Stomach smooth muscle (tissue), 2 donors: ENCODE data around the gene TMEM178B.

Experiments used
- H3K27ac ChIP-seq: one replicate; pipeline ENCODE4 v1.7.0; 2013; ENCODE audit warnings: mild to moderate bottlenecking, low read length, inconsistent platforms
- H3K27me3 ChIP-seq, 2 donors: one replicate each; pipeline ENCODE4 v1.7.0; 2013; ENCODE audit warnings: low read length in 2 of 2; ENCODE audit not compliant: insufficient read depth in 2 of 2, control insufficient read depth in 1 of 2
- H3K36me3 ChIP-seq, 2 donors: one replicate each; pipeline ENCODE4 v1.7.0; 2013; ENCODE audit warnings: low read length in 2 of 2; ENCODE audit not compliant: control insufficient read depth in 2 of 2, insufficient read depth in 2 of 2
- H3K4me1 ChIP-seq: one replicate; pipeline ENCODE4 v1.7.0; 2013; ENCODE audit warnings: low read length; ENCODE audit not compliant: control insufficient read depth, insufficient read depth
- H3K4me3 ChIP-seq, 2 donors: one replicate each; pipeline ENCODE4 v1.7.0; 2013; ENCODE audit warnings: low read length in 2 of 2
- H3K9ac ChIP-seq, 2 donors: one replicate each; pipeline ENCODE4 v1.7.0; 2013; ENCODE audit warnings: low read length in 2 of 2, mild to moderate bottlenecking in 1 of 2
- H3K9me3 ChIP-seq, 2 donors: one replicate each; pipeline ENCODE4 v1.7.0; 2013; ENCODE audit warnings: low read length in 2 of 2; ENCODE audit not compliant: control insufficient read depth in 2 of 2
- donor health status: healthy.
- donor health status: Pancreatic carcinoma.

Gene TMEM178B

GRCh38 chr7:141486959-141487358 lies 413.1 kb downstream of the TMEM178B start:
- no peaks in the 10 kb centered on the region for H3K4me1 ChIP-seq
- peaks cover 0 to 4% of the 10 kb centered on the region in 2 donors for H3K27me3 ChIP-seq
- no peak overlapping the region for H3K9ac ChIP-seq
- H3K4me3 ChIP-seq: no peak overlapping the region
- no peaks in the 10 kb centered on the region for H3K9me3 ChIP-seq
- H3K27ac ChIP-seq: no peak overlapping the region
- no peaks in the 10 kb centered on the region for H3K36me3 ChIP-seq

DNA sequence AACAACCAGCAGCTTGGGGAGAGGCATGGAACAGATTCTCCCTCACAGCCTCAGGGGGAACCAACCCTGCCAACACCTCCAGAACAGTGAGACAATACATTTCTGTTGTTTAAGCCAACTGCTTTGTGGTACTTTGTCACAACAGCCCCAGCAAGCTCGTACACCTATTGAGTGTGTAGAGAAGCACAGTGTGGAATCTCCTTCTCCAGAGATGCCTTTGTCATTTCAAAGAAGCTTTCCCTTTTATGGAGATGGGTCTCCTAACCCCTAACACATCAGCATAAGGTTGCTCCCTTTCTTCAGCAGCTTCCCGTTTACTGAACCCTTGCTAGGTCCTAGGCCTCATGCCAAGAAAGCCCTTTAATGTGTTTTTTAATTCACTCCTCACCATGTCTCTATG lies 416.6 kb downstream of the TMEM178B start:
- Histone ChIP-seq H3K4me3 (no peak overlapping the region), H3K9me3 (no peaks in the 10 kb centered on the region), H3K36me3 (no peaks in the 10 kb centered on the region), H3K27me3 (peaks cover 0 to 2% of the 10 kb centered on the region in 2 donors), H3K4me1 (no peaks in the 10 kb centered on the region), H3K27ac (no peak overlapping the region), H3K9ac (no peak overlapping the region)

DNA sequence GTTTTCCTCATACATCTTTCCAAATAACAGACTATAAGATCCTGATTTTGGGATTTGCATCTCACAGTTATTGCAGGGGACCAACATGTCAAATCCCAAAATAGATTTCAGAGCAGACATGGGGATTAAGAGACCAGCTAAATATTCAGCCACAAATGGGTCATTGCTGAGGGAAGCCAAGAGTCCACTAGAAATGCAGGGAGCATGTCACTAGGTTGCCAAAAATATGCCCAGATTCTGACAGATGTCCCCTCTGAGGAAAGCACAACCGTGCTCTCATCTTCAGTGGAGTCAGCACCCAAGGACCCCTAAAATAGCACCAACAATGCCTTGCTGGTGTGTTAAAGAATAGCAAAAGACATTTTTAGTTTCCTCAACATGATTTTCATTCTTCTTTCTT lies 421.2 kb downstream of the TMEM178B start:
- Histone ChIP-seq H3K36me3 (no peaks in the 10 kb centered on the region), H3K9me3 (no peaks in the 10 kb centered on the region), H3K27ac (no peak overlapping the region), H3K27me3 (no peaks in the 10 kb centered on the region), H3K4me1 (no peaks in the 10 kb centered on the region), H3K9ac (no peak overlapping the region), H3K4me3 (no peak overlapping the region)

DNA sequence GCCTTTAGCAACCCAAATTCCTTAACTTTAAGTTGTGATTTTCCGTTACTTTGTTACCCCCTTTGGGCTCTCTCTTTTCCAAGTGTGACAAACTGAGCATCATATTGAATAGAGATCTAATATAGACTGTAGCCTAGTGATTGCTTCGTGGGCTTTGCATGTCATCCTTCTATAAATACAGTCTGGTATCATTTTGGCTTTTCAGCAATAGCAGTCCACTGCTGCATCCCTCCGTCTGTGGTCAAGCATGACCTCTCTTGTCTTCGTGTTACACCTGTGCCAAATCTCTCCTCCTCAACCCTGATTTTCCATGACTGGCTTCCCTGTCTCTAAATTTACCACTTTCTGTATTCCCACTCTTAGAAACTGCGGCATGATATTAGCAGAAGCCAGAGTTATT lies 423.5 kb downstream of the TMEM178B start:
- H3K27me3 ChIP-seq: peaks cover 0 to 2% of the 10 kb centered on the region in 2 donors
- H3K4me3 ChIP-seq: no peak overlapping the region
- no peaks in the 10 kb centered on the region for H3K4me1 ChIP-seq
- H3K36me3 ChIP-seq: no peaks in the 10 kb centered on the region
- no peaks in the 10 kb centered on the region for H3K9me3 ChIP-seq
- H3K9ac ChIP-seq: no peak overlapping the region
- H3K27ac ChIP-seq: no peak overlapping the region

DNA sequence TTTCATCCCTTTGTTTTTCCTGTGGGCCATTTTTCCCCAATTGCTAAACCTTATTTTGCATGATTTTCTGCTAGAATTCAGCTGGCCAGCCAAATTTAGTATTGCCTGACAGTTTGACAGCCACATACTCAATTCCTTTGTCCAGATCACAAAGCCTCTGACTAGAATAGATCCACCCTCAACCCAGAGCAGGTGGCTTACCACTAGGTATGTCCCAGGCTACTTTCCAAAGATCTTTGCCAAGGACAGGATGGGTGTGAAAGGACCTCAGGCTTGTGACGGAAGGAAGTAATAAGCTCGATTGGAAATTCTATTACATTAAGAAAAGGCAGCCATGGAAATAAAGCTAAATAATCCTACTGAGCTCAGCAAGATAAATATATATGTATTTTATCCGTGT lies 426.7 kb downstream of the TMEM178B start:
- Histone ChIP-seq H3K4me3 (no peak overlapping the region), H3K27me3 (peaks cover 0 to 2% of the 10 kb centered on the region in 2 donors), H3K27ac (no peak overlapping the region), H3K4me1 (no peaks in the 10 kb centered on the region), H3K36me3 (no peaks in the 10 kb centered on the region), H3K9me3 (no peaks in the 10 kb centered on the region), H3K9ac (no peak overlapping the region)

- H3K4me1 ChIP-seq: no peaks in the 10 kb centered on the region
- H3K27me3 ChIP-seq: peaks cover 0 to 2% of the 10 kb centered on the region in 2 donors
- no peaks in the 10 kb centered on the region for H3K9me3 ChIP-seq
- H3K36me3 ChIP-seq: no peaks in the 10 kb centered on the region
- no peak overlapping the region for H3K4me3 ChIP-seq
- no peak overlapping the region for H3K27ac ChIP-seq
- no peak overlapping the region for H3K9ac ChIP-seq
Measured at GRCh38 chr7:141501451-141501850, 427.6 kb downstream of the TMEM178B start.

DNA sequence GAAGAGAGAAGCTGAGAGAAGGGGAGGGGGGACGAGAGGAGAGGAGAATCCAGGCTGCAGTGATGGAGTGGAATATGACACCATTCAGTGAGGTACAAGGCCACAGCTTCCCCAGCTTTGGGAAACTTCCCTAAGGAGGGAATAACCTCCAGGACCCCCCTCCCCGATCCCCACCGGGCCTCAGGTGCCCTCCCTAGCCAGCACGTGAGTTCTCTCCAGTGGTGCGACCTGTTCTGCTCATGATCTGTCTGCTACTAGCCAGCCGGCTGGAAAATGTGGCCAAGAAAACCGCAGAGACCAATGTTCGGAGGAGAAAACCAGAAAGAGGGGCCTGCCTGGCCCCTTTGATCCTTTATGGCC lies 437.4 kb downstream of the TMEM178B start:
- Histone ChIP-seq H3K4me1 (peaks cover 9% of the 10 kb centered on the region), H3K4me3 (peak overlapping the region in 1 of 2 donors; percentile 55), H3K36me3 (no peaks in the 10 kb centered on the region), H3K9me3 (peaks cover 0 to 2% of the 10 kb centered on the region in 2 donors), H3K27me3 (peaks cover 15 to 17% of the 10 kb centered on the region in 2 donors), H3K27ac (no peak overlapping the region), H3K9ac (no peak overlapping the region)

DNA sequence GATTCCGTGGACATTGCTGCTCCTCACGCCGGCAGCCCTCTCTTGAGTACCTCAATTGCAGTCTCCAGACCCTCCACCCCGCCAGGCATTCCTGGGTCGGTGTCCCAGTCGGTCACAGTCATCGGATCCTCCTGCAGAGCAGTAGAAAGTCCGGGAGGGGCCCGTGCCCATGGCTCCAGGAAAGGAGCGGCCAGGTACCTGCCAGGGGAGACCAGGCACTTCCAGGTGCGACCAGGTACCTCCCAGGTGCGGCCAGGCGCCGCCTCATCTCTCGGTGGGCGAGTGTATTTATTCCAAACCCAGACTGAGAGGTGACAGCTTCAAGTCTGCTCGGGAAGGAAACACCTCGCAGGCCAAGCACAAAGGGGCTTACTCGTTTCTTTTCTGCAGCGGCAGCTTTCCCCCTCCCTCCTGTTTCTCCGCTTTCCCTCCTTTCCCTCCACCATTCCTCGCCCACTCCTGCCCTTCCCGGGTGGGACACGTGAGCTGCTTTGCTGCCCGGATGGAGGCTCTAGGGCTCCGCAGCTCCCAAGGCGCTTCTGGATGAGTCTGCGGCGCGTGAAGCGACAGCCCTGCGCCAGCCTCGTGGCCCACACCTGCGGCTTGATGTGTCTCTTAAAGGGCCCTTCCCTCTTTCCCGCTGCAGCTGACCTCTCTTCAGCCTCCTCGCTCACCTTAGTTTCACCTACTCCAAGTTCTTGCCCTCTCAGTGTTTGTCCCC lies 438.0 kb downstream of the TMEM178B start:
- H3K27me3 ChIP-seq: peaks cover 15 to 17% of the 10 kb centered on the region in 2 donors
- peak overlapping the region in 1 of 2 donors; percentile 55 for H3K4me3 ChIP-seq
- peaks cover 9% of the 10 kb centered on the region for H3K4me1 ChIP-seq
- H3K9ac ChIP-seq: no peak overlapping the region
- no peak overlapping the region for H3K27ac ChIP-seq
- peaks cover 0 to 2% of the 10 kb centered on the region in 2 donors for H3K9me3 ChIP-seq
- no peaks in the 10 kb centered on the region for H3K36me3 ChIP-seq

- H3K27ac ChIP-seq: no peak overlapping the region
- no peaks in the 10 kb centered on the region for H3K36me3 ChIP-seq
- H3K9ac ChIP-seq: no peak overlapping the region
- peaks cover 15 to 21% of the 10 kb centered on the region in 2 donors for H3K27me3 ChIP-seq
- peaks cover 0 to 2% of the 10 kb centered on the region in 2 donors for H3K9me3 ChIP-seq
- peaks cover 9% of the 10 kb centered on the region for H3K4me1 ChIP-seq
- H3K4me3 ChIP-seq: no peak overlapping the region
Measured at GRCh38 chr7:141512597-141512996, 438.7 kb downstream of the TMEM178B start.

DNA sequence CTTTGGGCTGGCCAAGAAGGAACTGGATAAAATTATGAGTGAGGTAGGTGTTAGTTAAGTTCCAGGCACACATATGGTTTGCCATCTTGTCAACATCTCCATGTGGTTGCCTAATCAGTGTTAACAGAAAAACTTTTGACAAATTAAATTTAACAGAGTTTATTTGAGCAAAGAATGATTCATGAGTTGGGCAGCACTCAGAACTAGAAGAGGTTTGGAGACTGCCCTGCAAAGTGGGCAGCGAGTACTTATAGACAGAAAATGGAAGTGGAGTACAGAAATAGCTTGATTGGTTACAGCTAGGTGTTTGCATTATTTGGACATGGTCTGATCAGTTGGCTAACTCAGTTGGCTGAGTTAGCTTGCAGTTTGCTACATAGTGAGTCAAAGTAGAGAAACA lies 439.9 kb downstream of the TMEM178B start:
- H3K9me3 ChIP-seq: peaks cover 0 to 2% of the 10 kb centered on the region in 2 donors
- H3K36me3 ChIP-seq: no peaks in the 10 kb centered on the region
- peaks cover 15 to 21% of the 10 kb centered on the region in 2 donors for H3K27me3 ChIP-seq
- H3K4me3 ChIP-seq: no peak overlapping the region
- peaks cover 9% of the 10 kb centered on the region for H3K4me1 ChIP-seq
- H3K27ac ChIP-seq: no peak overlapping the region
- H3K9ac ChIP-seq: no peak overlapping the region

GRCh38 chr7:141515941-141516340 lies 442.1 kb downstream of the TMEM178B start:
- H3K27ac ChIP-seq: no peak overlapping the region
- H3K36me3 ChIP-seq: no peaks in the 10 kb centered on the region
- peaks cover 9% of the 10 kb centered on the region for H3K4me1 ChIP-seq
- peaks cover 0 to 2% of the 10 kb centered on the region in 2 donors for H3K9me3 ChIP-seq
- H3K9ac ChIP-seq: no peak overlapping the region
- H3K4me3 ChIP-seq: no peak overlapping the region
- H3K27me3 ChIP-seq: peaks cover 15 to 19% of the 10 kb centered on the region in 2 donors
